OCI-LY1 (cell line): ENCODE measurements around the gene SHROOM3.

Experiments
- CTCF ChIP-seq: fragments of 200-600 bp; sonication (generic), shearing (Covaris generic); IDR thresholded peaks from 2 replicates; pipeline ENCODE4 v1.5.1; 2017; ENCODE audit warnings: mild to moderate bottlenecking, antibody characterized with exemption, low read length, moderate library complexity, mixed read lengths
- EZH2 ChIP-seq: fragments of 200-600 bp; sonication (generic), shearing (Covaris generic); IDR thresholded peaks from 2 replicates; pipeline ENCODE4 v1.8.0; 2017; ENCODE audit warnings: borderline replicate concordance, mixed run types, mild to moderate bottlenecking, antibody characterized with exemption, low read length, moderate library complexity, mixed read lengths

- TF ChIP-seq CTCF (no peak), EZH2 (no peak)
Observed at GRCh38 chr4:76741663-76742020, 306.6 kb downstream of the SHROOM3 start.
